Sigmoid colon (tissue), 4 donors: ENCODE measurements around the gene NADSYN1.
"Not testable (repeated sequence)": the region's sequence is repeated elsewhere in the genome, so short reads cannot be mapped to it uniquely, and the experiment has no call there.

Source experiments
- EP300 ChIP-seq, 4 donors: sonication (generic); formaldehyde crosslinking; IDR thresholded peaks; one replicate each; pipeline ENCODE4 v1.6.1; 2017; ENCODE audit warnings: antibody characterized with exemption in 4 of 4
- POLR2A ChIP-seq, 2 donors: fragments of 450-650 bp; IDR thresholded peaks; one replicate each; pipeline ENCODE4 v1.6.1; 2016; ENCODE audit warnings: antibody characterized with exemption in 2 of 2, mild to moderate bottlenecking in 2 of 2, moderate library complexity in 2 of 2
- POLR2AphosphoS5 ChIP-seq, 4 donors: sonication (generic); formaldehyde crosslinking; IDR thresholded peaks; one replicate each; pipeline ENCODE4 v1.6.1; 2017; ENCODE audit warnings: antibody characterized with exemption in 4 of 4
- TF ChIP-seq, protein P1 (sequence below), 4 experiments: fragments of 450-650 bp in 3 of 4; fragments of 200-600 bp in 1 of 4; IDR thresholded peaks; one replicate each; pipeline ENCODE4 v1.5.1; 2016 to 2019; ENCODE audit warnings: antibody characterized with exemption in 4 of 4, mild to moderate bottlenecking in 3 of 4, moderate library complexity in 2 of 4

DNA sequence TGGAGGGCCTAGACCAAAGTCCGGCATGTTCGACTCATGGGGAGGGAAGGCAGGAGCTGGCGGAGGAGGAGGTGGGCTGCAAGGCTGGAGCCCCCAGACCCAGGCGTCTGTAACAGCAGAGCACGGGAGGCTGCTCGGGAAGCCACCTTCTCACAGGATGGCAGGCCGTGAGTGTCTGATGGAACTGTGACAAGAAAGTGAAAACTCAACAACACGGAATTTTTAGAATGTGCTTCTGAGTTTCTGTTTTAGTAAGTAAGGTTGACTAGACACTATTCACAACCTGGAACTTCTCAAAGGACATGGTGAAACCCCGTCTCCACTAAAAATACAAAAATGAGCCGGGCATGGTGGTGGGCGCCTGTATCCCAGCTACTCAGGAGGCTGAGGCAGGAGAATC lies 87.0 kb downstream of the NADSYN1 start:
- TF ChIP-seq, protein P1, sequence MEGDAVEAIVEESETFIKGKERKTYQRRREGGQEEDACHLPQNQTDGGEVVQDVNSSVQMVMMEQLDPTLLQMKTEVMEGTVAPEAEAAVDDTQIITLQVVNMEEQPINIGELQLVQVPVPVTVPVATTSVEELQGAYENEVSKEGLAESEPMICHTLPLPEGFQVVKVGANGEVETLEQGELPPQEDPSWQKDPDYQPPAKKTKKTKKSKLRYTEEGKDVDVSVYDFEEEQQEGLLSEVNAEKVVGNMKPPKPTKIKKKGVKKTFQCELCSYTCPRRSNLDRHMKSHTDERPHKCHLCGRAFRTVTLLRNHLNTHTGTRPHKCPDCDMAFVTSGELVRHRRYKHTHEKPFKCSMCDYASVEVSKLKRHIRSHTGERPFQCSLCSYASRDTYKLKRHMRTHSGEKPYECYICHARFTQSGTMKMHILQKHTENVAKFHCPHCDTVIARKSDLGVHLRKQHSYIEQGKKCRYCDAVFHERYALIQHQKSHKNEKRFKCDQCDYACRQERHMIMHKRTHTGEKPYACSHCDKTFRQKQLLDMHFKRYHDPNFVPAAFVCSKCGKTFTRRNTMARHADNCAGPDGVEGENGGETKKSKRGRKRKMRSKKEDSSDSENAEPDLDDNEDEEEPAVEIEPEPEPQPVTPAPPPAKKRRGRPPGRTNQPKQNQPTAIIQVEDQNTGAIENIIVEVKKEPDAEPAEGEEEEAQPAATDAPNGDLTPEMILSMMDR (IDR thresholded peaks at IDR 0.05), result not testable (repeated sequence)
- TF ChIP-seq POLR2A, POLR2AphosphoS5, EP300 (IDR thresholded peaks at IDR 0.05): not testable (repeated sequence)
